ENCODE measurements around the gene MAEA. TPM values are rescaled to one million over a fixed set of nuclear protein-coding genes. Genes with fewer than 3 reads are reported as not detected.
A peak's percentile ranks its signal among the peaks of the same experiment; 100 is the strongest.

MAEA gene
- total and polyA plus RNA-seq, 7 donors: 26.7 to 41.6 (median 38.1) TPM

DNA sequence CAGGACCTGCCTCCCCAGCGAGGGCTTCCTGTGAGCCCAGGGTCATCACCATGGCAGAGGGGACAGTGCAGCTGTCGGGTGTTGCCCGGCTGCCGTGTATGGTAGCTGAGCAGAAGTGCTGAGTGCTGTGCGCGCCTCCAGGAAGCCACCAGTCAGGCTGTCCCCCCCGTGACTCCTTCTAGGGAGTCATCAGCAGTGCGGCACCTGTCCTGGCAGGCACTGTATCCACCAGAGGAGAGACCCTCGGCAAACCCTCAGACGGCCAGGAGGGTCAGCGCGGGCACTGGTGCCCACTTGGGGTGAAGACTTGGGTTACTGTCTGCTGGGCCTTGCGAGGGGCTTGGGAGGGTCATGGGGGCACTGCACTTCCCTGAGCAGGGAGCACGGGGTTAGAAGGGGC, 65.7 kb downstream of the MAEA start:
- Histone ChIP-seq H3K4me3 (no peak overlapping the region), H3K27ac (no peak overlapping the region), H3K27me3 (ENCODE audit: insufficient read depth in 3 of 3, low read length in 2 of 3) (no peaks in the 10 kb centered on the region), H3K36me3 (ENCODE audit: insufficient read depth in 1 of 2, low read depth in 1 of 2) (peaks cover 0 to 40% of the 10 kb centered on the region in 2 donors), H3K4me1 (no peaks in the 10 kb centered on the region), H3K9me3 (no peaks in the 10 kb centered on the region)
- WGBS, 3 donors: 86 to 92% (median 91%) methylated on average over 14 of the region's 14 CpGs
- intact Hi-C loops (cut with DNase I): loop anchor here (5.0 to 10.0 kb wide), 3 partner anchors 157 to 277 kb away; no protein-coding TSS in a partner anchor
- TF ChIP-seq, protein P1, sequence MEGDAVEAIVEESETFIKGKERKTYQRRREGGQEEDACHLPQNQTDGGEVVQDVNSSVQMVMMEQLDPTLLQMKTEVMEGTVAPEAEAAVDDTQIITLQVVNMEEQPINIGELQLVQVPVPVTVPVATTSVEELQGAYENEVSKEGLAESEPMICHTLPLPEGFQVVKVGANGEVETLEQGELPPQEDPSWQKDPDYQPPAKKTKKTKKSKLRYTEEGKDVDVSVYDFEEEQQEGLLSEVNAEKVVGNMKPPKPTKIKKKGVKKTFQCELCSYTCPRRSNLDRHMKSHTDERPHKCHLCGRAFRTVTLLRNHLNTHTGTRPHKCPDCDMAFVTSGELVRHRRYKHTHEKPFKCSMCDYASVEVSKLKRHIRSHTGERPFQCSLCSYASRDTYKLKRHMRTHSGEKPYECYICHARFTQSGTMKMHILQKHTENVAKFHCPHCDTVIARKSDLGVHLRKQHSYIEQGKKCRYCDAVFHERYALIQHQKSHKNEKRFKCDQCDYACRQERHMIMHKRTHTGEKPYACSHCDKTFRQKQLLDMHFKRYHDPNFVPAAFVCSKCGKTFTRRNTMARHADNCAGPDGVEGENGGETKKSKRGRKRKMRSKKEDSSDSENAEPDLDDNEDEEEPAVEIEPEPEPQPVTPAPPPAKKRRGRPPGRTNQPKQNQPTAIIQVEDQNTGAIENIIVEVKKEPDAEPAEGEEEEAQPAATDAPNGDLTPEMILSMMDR (IDR thresholded peaks at IDR 0.05): no peak
- ATAC-seq: no peak
- DNase-seq: peak in 1 of 2 donors; percentile 39

DNA sequence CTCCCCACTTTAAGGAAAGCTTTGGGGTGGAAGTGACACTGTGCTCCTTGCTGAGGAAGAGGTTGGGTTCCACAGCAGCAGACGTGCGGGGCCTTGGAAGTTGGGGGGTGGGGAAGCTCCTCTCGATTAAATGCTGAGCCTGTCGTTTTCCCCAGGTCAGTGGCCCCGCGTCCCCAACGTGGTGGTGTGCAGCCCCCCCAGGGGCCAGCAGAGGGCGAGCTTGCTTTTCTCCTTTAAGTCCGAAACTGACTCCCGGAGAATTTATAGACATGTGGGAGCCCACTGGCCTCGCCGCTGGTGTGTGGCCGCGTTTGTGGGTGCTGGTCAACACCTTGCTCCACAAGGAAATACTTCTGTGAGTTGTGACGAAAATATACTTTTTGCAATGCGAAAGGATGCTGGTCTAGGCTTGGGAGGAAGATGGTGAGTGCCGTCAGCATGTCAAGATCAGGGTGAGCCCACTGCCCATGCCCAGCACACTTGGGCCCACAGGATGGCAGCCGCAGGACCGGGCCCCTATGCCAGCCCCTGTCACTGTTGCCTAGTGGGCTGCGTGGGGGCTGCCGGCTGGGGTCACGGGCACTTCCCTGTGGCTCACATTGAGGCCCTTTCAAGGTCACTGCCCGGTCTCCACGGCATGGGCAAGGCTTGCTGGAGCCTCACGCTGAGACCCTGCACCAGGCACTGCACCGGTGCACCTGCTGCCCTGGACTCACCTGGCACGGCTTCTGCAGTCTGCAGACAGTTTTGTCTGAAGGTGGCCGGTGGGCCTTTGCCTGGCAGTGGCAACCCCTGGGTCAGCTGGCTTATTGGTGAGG, 66.7 kb downstream of the MAEA start:
- WGBS, 3 donors: 46 to 54% (median 49%) methylated on average over 28 of the region's 28 CpGs
- H3K4me3 ChIP-seq: no peak overlapping the region
- H3K36me3 ChIP-seq (ENCODE audit: insufficient read depth in 1 of 2, low read depth in 1 of 2): peaks cover 0 to 38% of the 10 kb centered on the region in 2 donors
- no peaks in the 10 kb centered on the region for H3K27me3 ChIP-seq (ENCODE audit: insufficient read depth in 3 of 3, low read length in 2 of 3)
- no peaks in the 10 kb centered on the region for H3K9me3 ChIP-seq
- no peak overlapping the region for H3K27ac ChIP-seq
- peak; percentile 64 to 80 for DNase-seq
- TF ChIP-seq, protein P1 (IDR thresholded peaks at IDR 0.05): peak; percentile 85
- peak; percentile 43 to 71 (median 58) for ATAC-seq
- intact Hi-C loops (cut with DNase I): loop anchor here (2.0 to 10.0 kb wide), 4 partner anchors 156 to 276 kb away; no protein-coding TSS in a partner anchor
- no peaks in the 10 kb centered on the region for H3K4me1 ChIP-seq

DNA sequence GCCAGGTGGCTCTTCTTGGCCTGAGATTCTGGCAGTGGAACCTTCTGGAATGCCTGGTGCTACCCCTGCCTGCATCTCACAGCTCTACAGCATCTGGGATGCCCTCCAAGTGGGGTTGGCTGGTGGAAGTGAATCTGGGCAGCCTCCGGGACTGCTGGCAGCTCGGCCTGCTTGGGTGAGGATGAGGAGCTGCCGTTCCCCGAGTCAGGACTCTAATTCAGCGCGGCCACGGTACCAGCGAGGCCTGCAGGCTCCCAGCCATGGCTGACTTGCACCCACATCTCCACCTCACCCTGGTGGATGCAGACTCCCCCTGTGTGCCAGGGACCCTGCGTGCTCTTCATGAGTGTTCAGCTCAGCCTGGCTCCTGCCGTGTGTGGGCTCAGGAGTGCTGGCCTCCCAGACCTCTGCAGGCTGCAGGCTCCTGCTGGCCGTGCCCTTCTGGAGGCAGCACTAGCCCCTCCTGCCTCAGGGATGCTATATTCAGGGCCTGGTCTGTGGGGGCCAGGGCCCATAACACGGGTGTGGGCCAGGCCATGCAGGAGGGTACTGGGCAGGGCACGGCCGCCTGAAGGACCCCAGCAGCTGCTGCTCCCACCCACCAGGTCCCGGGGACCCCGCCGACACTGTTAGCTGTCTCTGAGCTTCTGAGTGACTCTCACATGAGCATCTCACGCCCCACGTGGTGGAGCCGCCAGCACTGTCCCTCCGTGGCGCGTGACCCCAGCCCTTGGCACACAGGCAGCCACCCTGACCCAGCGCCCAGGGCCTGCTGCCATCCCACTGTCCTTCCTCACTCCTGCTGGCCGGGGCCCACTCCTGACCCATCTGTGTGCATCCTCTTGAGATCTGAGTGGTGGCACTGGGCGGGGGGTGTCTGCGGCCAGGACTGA, 67.9 kb downstream of the MAEA start:
- intact Hi-C loops (cut with DNase I): loop anchor here (2.0 to 10.0 kb wide), 4 partner anchors 155 to 275 kb away; no protein-coding TSS in a partner anchor
- TF ChIP-seq, protein P1 (IDR thresholded peaks at IDR 0.05): no peak
- WGBS, 3 donors: 66 to 75% (median 74%) methylated on average over 26 to 27 of the region's 27 CpGs
- Histone ChIP-seq H3K27ac (no peak overlapping the region), H3K9me3 (no peaks in the 10 kb centered on the region), H3K36me3 (ENCODE audit: insufficient read depth in 1 of 2, low read depth in 1 of 2) (peaks cover 0 to 32% of the 10 kb centered on the region in 2 donors), H3K27me3 (ENCODE audit: insufficient read depth in 3 of 3, low read length in 2 of 3) (no peaks in the 10 kb centered on the region), H3K4me3 (no peak overlapping the region), H3K4me1 (no peaks in the 10 kb centered on the region)
- ATAC-seq: no peak
- DNase-seq: no peak

DNA sequence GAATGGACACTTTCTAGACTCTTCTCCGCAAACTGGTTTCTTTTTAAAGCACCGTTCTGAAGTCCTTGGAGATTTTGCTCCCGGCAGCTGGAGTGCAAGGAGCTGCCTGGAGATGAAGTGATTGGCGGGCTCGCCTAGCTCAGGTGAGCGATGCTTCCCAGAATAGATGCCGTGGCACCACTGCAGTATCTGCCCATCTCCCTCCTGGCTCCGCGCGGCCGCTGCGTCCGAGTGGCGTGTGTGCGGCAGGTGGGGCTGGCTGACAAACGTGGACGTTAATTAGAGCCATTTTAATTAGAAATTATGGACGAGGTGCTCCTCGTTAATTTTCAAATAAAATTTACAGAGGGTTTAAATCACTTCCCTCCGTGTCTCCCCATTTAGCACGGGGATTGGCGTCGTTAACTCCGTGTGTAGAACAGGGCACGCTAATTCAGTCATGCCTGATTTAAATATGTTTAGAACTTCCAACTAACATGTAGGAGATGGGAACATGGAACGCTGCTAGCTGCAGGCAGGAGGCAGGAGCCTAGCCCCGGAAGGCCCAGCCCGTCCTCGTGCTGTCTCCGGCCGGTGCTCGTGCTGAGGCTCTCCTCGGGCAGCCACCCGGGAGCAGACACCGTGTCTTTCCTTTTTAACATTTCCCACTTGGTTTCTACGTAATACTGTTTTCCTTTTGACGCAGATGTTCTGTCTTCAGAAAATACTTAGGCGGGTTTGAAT, 68.9 kb downstream of the MAEA start:
- Histone ChIP-seq H3K36me3 (ENCODE audit: insufficient read depth in 1 of 2, low read depth in 1 of 2) (peaks cover 0 to 29% of the 10 kb centered on the region in 2 donors), H3K4me3 (no peak overlapping the region), H3K9me3 (no peaks in the 10 kb centered on the region), H3K27ac (no peak overlapping the region), H3K27me3 (ENCODE audit: insufficient read depth in 3 of 3, low read length in 2 of 3) (no peaks in the 10 kb centered on the region), H3K4me1 (no peaks in the 10 kb centered on the region)
- DNase-seq: no peak
- TF ChIP-seq, protein P1 (IDR thresholded peaks at IDR 0.05): no peak
- intact Hi-C loops (cut with DNase I): loop anchor here (5.0 to 10.0 kb wide), 3 partner anchors 154 to 274 kb away; no protein-coding TSS in a partner anchor
- 88 to 89% (median 88%) methylated on average over 38 of the region's 38 CpGs for WGBS, 3 donors
- ATAC-seq: no peak

Measured in psoas muscle (tissue), 8 donors.